ENCODE measurements around the gene OLFM2. TPM values are rescaled to one million over a fixed set of nuclear protein-coding genes. Genes with fewer than 3 reads are reported as not detected.
A peak's percentile ranks its signal among the peaks of the same experiment; 100 is the strongest.

Gene OLFM2
- total and polyA plus RNA-seq, 2 experiments from 2014 or later: 58.1 to 117 TPM

DNA sequence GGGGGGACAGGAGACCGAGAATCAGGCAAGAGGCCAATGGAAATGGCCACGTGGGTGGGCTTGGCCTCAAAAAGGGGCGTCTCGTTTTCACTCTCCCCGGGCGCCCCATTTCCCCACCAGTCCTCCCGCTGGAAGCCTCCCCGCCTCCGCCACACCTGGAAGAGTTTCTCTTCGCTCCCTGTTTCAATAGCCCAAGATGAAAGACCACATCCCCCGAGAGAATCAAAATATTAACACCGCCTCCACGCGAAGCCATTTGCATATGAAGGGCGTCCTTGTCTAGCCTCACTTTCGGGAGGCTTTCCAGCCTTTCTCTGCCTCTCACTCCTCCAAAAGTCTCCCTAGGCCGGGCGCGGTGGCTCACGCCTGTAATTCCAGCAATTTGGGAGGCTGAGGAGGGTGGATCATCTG is 691 bp upstream of the OLFM2 start:
- Mint-ChIP-seq H3K4me1 (peaks cover 25% of the 10 kb centered on the region), H3K27ac (peak overlapping the region; percentile 87), H3K9me3 (peaks cover 9% of the 10 kb centered on the region), H3K27me3 (ENCODE audit: insufficient read depth, low read depth, poor library complexity) (peaks cover 23% of the 10 kb centered on the region), H3K4me3 (peak overlapping the region; percentile 74), H3K36me3 (ENCODE audit: low read depth) (peaks cover 2% of the 10 kb centered on the region; the same call in 1 of the 3 replicates)
- Histone ChIP-seq H4K20me1 (replicated peaks; ENCODE audit: insufficient read depth) (peaks cover 20% of the 10 kb centered on the region), H3K27me3 (ENCODE audit: insufficient read depth) (no peaks in the 10 kb centered on the region), H3F3A (replicated peaks; ENCODE audit: low read depth) (peaks cover 6% of the 10 kb centered on the region; the same call in 1 of the 2 replicates), H3K4me3 (peak overlapping the region; percentile 50), H3K4me2 (peak overlapping the region; percentile 72), H3K9me2 (ENCODE audit: insufficient read depth) (peaks cover 5% of the 10 kb centered on the region; the same call in 1 of the 2 replicates), H3K36me3 (ENCODE audit: insufficient read depth) (no peaks in the 10 kb centered on the region), H2AFZ (no peak overlapping the region), H3K79me2 (replicated peaks; ENCODE audit: insufficient read depth) (peaks cover 33% of the 10 kb centered on the region), H3K27ac (ENCODE audit: low read depth) (peak overlapping the region; percentile 86), H3K4me1 (ENCODE audit: insufficient read depth) (peaks cover 13% of the 10 kb centered on the region)
- ATAC-seq (peak; percentile 48), DNase-seq (ENCODE audit: low spot score) (peak; percentile 92)
- TF ChIP-seq ZNF114 (CRISPR knock-in tag; IDR thresholded peaks at IDR 0.05) (no peak), EZH2 (IDR thresholded peaks at IDR 0.05; ENCODE audit: low read depth, unreplicated experiment) (no peak), STAT1 (IDR thresholded peaks at IDR 0.05; ENCODE audit: unreplicated experiment) (no peak), ZNF331 (CRISPR knock-in tag; IDR thresholded peaks at IDR 0.05; ENCODE audit: low read depth) (no peak), CREB1 (CRISPR knock-in tag; IDR thresholded peaks at IDR 0.05; ENCODE audit: low read depth) (no peak), POLR2AphosphoS5 (IDR thresholded peaks at IDR 0.05; ENCODE audit: low read depth) (no peak), CTCF (conservative IDR thresholded peaks at IDR 0.05; ENCODE audit: low read depth in 2 of 2) (no peak), REST (IDR thresholded peaks at IDR 0.05; ENCODE audit: unreplicated experiment) (no peak), EZH2phosphoT487 (IDR thresholded peaks at IDR 0.05; ENCODE audit: unreplicated experiment) (no peak), NANOG (IDR thresholded peaks at IDR 0.05; ENCODE audit: borderline replicate concordance) (no peak), JUNB (IDR thresholded peaks at IDR 0.05; ENCODE audit: unreplicated experiment) (no peak)
- TF ChIP-seq, protein P1, sequence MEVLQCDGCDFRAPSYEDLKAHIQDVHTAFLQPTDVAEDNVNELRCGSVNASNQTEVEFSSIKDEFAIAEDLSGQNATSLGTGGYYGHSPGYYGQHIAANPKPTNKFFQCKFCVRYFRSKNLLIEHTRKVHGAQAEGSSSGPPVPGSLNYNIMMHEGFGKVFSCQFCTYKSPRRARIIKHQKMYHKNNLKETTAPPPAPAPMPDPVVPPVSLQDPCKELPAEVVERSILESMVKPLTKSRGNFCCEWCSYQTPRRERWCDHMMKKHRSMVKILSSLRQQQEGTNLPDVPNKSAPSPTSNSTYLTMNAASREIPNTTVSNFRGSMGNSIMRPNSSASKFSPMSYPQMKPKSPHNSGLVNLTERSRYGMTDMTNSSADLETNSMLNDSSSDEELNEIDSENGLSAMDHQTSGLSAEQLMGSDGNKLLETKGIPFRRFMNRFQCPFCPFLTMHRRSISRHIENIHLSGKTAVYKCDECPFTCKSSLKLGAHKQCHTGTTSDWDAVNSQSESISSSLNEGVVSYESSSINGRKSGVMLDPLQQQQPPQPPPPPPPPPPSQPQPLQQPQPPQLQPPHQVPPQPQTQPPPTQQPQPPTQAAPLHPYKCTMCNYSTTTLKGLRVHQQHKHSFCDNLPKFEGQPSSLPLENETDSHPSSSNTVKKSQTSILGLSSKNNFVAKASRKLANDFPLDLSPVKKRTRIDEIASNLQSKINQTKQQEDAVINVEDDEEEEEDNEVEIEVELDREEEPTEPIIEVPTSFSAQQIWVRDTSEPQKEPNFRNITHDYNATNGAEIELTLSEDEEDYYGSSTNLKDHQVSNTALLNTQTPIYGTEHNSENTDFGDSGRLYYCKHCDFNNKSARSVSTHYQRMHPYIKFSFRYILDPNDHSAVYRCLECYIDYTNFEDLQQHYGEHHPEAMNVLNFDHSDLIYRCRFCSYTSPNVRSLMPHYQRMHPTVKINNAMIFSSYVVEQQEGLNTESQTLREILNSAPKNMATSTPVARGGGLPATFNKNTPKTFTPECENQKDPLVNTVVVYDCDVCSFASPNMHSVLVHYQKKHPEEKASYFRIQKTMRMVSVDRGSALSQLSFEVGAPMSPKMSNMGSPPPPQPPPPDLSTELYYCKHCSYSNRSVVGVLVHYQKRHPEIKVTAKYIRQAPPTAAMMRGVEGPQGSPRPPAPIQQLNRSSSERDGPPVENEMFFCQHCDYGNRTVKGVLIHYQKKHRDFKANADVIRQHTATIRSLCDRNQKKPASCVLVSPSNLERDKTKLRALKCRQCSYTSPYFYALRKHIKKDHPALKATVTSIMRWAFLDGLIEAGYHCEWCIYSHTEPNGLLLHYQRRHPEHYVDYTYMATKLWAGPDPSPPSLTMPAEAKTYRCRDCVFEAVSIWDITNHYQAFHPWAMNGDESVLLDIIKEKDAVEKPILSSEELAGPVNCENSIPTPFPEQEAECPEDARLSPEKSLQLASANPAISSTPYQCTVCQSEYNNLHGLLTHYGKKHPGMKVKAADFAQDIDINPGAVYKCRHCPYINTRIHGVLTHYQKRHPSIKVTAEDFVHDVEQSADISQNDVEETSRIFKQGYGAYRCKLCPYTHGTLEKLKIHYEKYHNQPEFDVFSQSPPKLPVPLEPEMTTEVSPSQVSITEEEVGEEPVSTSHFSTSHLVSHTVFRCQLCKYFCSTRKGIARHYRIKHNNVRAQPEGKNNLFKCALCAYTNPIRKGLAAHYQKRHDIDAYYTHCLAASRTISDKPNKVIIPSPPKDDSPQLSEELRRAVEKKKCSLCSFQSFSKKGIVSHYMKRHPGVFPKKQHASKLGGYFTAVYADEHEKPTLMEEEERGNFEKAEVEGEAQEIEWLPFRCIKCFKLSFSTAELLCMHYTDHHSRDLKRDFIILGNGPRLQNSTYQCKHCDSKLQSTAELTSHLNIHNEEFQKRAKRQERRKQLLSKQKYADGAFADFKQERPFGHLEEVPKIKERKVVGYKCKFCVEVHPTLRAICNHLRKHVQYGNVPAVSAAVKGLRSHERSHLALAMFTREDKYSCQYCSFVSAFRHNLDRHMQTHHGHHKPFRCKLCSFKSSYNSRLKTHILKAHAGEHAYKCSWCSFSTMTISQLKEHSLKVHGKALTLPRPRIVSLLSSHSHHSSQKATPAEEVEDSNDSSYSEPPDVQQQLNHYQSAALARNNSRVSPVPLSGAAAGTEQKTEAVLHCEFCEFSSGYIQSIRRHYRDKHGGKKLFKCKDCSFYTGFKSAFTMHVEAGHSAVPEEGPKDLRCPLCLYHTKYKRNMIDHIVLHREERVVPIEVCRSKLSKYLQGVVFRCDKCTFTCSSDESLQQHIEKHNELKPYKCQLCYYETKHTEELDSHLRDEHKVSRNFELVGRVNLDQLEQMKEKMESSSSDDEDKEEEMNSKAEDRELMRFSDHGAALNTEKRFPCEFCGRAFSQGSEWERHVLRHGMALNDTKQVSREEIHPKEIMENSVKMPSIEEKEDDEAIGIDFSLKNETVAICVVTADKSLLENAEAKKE (CRISPR knock-in tag; IDR thresholded peaks at IDR 0.05): no peak
- TF ChIP-seq, protein P2, sequence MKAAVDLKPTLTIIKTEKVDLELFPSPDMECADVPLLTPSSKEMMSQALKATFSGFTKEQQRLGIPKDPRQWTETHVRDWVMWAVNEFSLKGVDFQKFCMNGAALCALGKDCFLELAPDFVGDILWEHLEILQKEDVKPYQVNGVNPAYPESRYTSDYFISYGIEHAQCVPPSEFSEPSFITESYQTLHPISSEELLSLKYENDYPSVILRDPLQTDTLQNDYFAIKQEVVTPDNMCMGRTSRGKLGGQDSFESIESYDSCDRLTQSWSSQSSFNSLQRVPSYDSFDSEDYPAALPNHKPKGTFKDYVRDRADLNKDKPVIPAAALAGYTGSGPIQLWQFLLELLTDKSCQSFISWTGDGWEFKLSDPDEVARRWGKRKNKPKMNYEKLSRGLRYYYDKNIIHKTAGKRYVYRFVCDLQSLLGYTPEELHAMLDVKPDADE (IDR thresholded peaks at IDR 0.05): no peak
